Lower lobe of right lung (tissue), 2 donors: ENCODE data around the gene PCDHB6. TPM values are rescaled to one million over a fixed set of nuclear protein-coding genes. Genes with fewer than 3 reads are reported as not detected.
"Not testable (repeated sequence)": the region's sequence is repeated elsewhere in the genome, so short reads cannot be mapped to it uniquely, and the experiment has no call there.

Experiments
- ATAC-seq, 2 donors: fragments of 200-7000 bp; cut with Tn5 transposase; one replicate each; pipeline ENCODE4 v1.9.1; 2020 to 2022; ENCODE audit warnings: mild to moderate bottlenecking in 2 of 2, moderate library complexity in 2 of 2
- DNase-seq: peaks from one replicate; pipeline ENCODE4 v3.0.0-alpha.2; 2020
- H3K27ac ChIP-seq: fragments of 200-600 bp; one replicate; pipeline ENCODE4 v1.8.0; 2022
- H3K27me3 ChIP-seq: fragments of 200-600 bp; one replicate; pipeline ENCODE4 v1.8.0; 2022; ENCODE audit warnings: low read depth
- H3K36me3 ChIP-seq: fragments of 200-600 bp; one replicate; pipeline ENCODE4 v1.8.0; 2022; ENCODE audit warnings: mild to moderate bottlenecking
- H3K4me1 ChIP-seq: fragments of 200-600 bp; one replicate; pipeline ENCODE4 v1.8.0; 2022
- H3K4me3 ChIP-seq: fragments of 200-600 bp; one replicate; pipeline ENCODE4 v1.8.0; 2022; ENCODE audit warnings: mild to moderate bottlenecking
- H3K9me3 ChIP-seq: fragments of 200-600 bp; one replicate; pipeline ENCODE4 v1.8.0; 2022
- intact Hi-C: fragments of 100-400 bp; cut with DNase I; formaldehyde crosslinking; loops from one replicate; pipeline ENCODE4 v1.11.0; 2022
- total RNA-seq: library from RNA; stranded (reverse); fragmentation: NEBNext Ultra II Directional; extraction: Animal tissue kit (Norgen Biotek cat#: 25700); gene quantifications from one replicate; pipeline ENCODE4 v1.2.1, GENCODE V29; 2021
- TF ChIP-seq, protein P1 (sequence below): fragments of 200-600 bp; IDR thresholded peaks from one replicate; pipeline ENCODE4 v1.8.0; 2022; ENCODE audit warnings: antibody characterized with exemption, mild to moderate bottlenecking
- donor health status: DM: no; HTN: yes; CAD: no; lungs with severe emphysema.

Gene PCDHB6
- total RNA-seq, 1 donor from 2014 or later = 0.41 TPM

DNA sequence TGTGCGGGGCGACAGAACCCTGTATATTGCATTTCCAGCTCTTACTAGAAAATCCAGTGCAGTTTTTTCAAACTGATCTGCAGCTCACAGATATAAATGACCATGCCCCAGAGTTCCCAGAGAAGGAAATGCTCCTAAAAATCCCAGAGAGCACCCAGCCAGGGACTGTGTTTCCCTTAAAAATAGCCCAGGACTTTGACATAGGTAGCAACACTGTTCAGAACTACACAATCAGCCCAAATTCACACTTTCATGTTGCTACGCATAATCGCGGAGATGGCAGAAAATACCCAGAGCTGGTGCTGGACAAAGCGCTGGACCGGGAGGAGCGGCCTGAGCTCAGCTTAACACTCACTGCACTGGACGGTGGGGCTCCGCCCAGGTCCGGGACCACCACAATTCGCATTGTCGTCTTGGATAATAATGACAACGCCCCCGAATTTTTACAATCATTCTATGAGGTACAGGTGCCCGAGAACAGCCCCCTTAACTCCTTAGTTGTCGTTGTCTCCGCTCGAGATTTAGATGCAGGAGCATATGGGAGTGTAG lies 14.1 kb upstream of the PCDHB6 start:
- no peak for ATAC-seq
- Histone ChIP-seq H3K27me3 (no peaks in the 10 kb centered on the region), H3K9me3 (peaks cover 21% of the 10 kb centered on the region), H3K4me1 (no peaks in the 10 kb centered on the region), H3K27ac (no peak overlapping the region), H3K36me3 (no peaks in the 10 kb centered on the region), H3K4me3 (peak overlapping the region; percentile 31)
- DNase-seq = no peak
- intact Hi-C loops = no loop called here
- TF ChIP-seq, protein P1, sequence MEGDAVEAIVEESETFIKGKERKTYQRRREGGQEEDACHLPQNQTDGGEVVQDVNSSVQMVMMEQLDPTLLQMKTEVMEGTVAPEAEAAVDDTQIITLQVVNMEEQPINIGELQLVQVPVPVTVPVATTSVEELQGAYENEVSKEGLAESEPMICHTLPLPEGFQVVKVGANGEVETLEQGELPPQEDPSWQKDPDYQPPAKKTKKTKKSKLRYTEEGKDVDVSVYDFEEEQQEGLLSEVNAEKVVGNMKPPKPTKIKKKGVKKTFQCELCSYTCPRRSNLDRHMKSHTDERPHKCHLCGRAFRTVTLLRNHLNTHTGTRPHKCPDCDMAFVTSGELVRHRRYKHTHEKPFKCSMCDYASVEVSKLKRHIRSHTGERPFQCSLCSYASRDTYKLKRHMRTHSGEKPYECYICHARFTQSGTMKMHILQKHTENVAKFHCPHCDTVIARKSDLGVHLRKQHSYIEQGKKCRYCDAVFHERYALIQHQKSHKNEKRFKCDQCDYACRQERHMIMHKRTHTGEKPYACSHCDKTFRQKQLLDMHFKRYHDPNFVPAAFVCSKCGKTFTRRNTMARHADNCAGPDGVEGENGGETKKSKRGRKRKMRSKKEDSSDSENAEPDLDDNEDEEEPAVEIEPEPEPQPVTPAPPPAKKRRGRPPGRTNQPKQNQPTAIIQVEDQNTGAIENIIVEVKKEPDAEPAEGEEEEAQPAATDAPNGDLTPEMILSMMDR = no peak

GRCh38 chr5:141137346-141137745 lies 12.5 kb upstream of the PCDHB6 start:
- H3K36me3 ChIP-seq, H3K27ac ChIP-seq, DNase-seq, H3K27me3 ChIP-seq, ATAC-seq, H3K4me3 ChIP-seq, intact Hi-C loops, H3K4me1 ChIP-seq: not testable (repeated sequence)
- peaks cover 21% of the 10 kb centered on the region for H3K9me3 ChIP-seq

- TF ChIP-seq, protein P1 = no peak
- Histone ChIP-seq H3K27me3 (no peaks in the 10 kb centered on the region), H3K4me1 (no peaks in the 10 kb centered on the region), H3K4me3 (peak overlapping the region; percentile 15), H3K9me3 (peaks cover 9% of the 10 kb centered on the region), H3K36me3 (no peaks in the 10 kb centered on the region), H3K27ac (no peak overlapping the region)
- intact Hi-C loops = no loop called here
- ATAC-seq (no peak), DNase-seq (no peak)
These were observed 551 bp downstream of the PCDHB6 start for GRCh38 chr5:141150224-141150992.

- Histone ChIP-seq H3K27ac (no peak overlapping the region), H3K27me3 (no peaks in the 10 kb centered on the region), H3K36me3 (no peaks in the 10 kb centered on the region), H3K4me1 (no peaks in the 10 kb centered on the region), H3K4me3 (no peak overlapping the region), H3K9me3 (peaks cover 11% of the 10 kb centered on the region)
- TF ChIP-seq, protein P1 = no peak
- ATAC-seq (no peak), DNase-seq (no peak)
- intact Hi-C loops = no loop called here
These were observed 1.1 kb downstream of the PCDHB6 start for GRCh38 chr5:141150993-141151325.

- DNase-seq, H3K27me3 ChIP-seq, H3K4me3 ChIP-seq, ATAC-seq, H3K4me1 ChIP-seq, intact Hi-C loops, H3K27ac ChIP-seq, H3K36me3 ChIP-seq: not testable (repeated sequence)
- peaks cover 18% of the 10 kb centered on the region for H3K9me3 ChIP-seq
These were observed 1.8 kb downstream of the PCDHB6 start for GRCh38 chr5:141151632-141152031.

GRCh38 chr5:141152096-141152495 lies 2.2 kb downstream of the PCDHB6 start:
- H3K4me1 ChIP-seq, intact Hi-C loops, ATAC-seq, DNase-seq, H3K27me3 ChIP-seq, H3K4me3 ChIP-seq, H3K27ac ChIP-seq, H3K36me3 ChIP-seq: not testable (repeated sequence)
- peaks cover 19% of the 10 kb centered on the region for H3K9me3 ChIP-seq
